HG03378 (cell line): ENCODE results near the gene SYN1.

Experiments used
- ATAC-seq: cut with Tn5 transposase; IDR thresholded peaks from one replicate; pipeline ENCODE4 v1.9.1; 2021; ENCODE audit warnings: mild to moderate bottlenecking, moderate library complexity; ENCODE audit not compliant: unreplicated experiment

Gene SYN1

GRCh38 chrX:47574547-47575301, 44.9 kb downstream of the SYN1 start:
- ATAC-seq, result no peak

- ATAC-seq, result no peak
These were observed 45.5 kb downstream of the SYN1 start for GRCh38 chrX:47574076-47574546.

- ATAC-seq, result no peak
These were observed 46.1 kb downstream of the SYN1 start for GRCh38 chrX:47573341-47574075.

- ATAC-seq, result no peak
These were observed 46.8 kb downstream of the SYN1 start for GRCh38 chrX:47572773-47573340.

- no peak for ATAC-seq
These were observed 47.8 kb downstream of the SYN1 start for GRCh38 chrX:47571896-47572295.

- no peak for ATAC-seq
These were observed 48.4 kb downstream of the SYN1 start for GRCh38 chrX:47571215-47571614.

GRCh38 chrX:47570794-47571193, 48.9 kb downstream of the SYN1 start:
- no peak for ATAC-seq

- no peak for ATAC-seq
These were observed 50.9 kb downstream of the SYN1 start for GRCh38 chrX:47568656-47569295.

- no peak for ATAC-seq
These were observed 52.8 kb downstream of the SYN1 start for GRCh38 chrX:47566841-47567240.

- no peak for ATAC-seq
These were observed 55.1 kb downstream of the SYN1 start for GRCh38 chrX:47564438-47565085.

- ATAC-seq, result no peak
These were observed 55.8 kb downstream of the SYN1 start for GRCh38 chrX:47563801-47564315.

GRCh38 chrX:47562615-47563243, 56.9 kb downstream of the SYN1 start:
- no peak for ATAC-seq

GRCh38 chrX:47561659-47562151, 58.0 kb downstream of the SYN1 start:
- no peak for ATAC-seq

GRCh38 chrX:47560934-47561658, 58.6 kb downstream of the SYN1 start, which contains the start of gene ARAF:
TSS of gene ARAF (plus strand) at chrX:47561205. CDS start at chrX:47562968, 1,763 bp downstream.
- peak; percentile 79 for ATAC-seq

GRCh38 chrX:47560179-47560933, 59.3 kb downstream of the SYN1 start:
- ATAC-seq, result no peak

GRCh38 chrX:47558436-47558835, 61.2 kb downstream of the SYN1 start:
- no peak for ATAC-seq

GRCh38 chrX:47556045-47556623, 63.5 kb downstream of the SYN1 start:
- peak; percentile 87 for ATAC-seq

GRCh38 chrX:47543496-47543895, 76.2 kb downstream of the SYN1 start:
- no peak for ATAC-seq
